ENCODE measurements around the gene MCC.

MCC gene

GRCh38 chr5:113270086-113270485 is 218.2 kb downstream of the MCC start:
- DNase-seq (ENCODE audit: low read depth): no peak

DNA sequence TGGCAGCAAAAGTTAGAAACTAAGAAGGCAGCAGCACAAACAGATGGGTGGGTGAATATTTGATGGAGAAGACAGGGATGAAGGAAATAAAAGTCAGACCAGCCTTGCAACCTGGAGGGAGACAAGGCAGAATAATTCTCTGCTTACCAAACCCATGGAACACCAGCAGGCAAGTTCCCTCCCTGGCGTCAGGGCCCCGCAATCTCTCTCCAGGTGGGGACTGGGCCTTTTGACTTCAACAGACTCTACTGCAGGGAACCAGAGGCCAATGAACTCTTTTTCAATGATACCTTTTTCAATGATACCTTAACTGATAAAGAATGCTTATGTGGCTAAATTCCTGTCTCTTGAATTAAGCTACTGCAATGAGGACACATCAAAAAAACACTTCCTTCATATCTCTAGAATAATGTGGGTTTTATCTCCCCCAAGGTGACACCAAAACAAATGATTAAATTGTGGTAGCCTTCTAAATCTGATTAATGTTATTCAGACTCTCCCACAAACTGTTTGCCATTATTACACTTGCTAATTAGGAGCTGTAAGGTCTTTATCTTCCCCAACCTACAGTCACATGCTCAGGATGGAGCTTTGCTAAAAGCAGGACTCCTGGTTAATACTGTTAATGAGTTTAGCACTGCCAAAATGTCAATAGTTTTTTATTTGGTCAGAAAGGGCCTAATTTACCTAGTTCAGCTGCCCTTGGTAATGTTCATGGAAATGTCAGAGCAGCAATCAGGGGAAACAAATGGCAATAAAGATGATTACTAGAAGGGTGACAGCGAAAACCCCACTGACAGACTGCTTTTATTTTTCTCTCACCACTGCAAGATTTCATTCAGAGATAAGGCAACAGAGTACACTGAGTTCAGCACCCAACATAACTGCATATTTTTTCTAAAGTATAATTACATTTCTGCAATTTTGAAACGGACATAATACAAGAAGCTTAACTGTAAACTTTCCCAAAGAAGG is 218.9 kb downstream of the MCC start:
- no peak for DNase-seq (ENCODE audit: low read depth)

- DNase-seq (ENCODE audit: low read depth): no peak
Observed at GRCh38 chr5:113268232-113268631, 220.0 kb downstream of the MCC start.

DNA sequence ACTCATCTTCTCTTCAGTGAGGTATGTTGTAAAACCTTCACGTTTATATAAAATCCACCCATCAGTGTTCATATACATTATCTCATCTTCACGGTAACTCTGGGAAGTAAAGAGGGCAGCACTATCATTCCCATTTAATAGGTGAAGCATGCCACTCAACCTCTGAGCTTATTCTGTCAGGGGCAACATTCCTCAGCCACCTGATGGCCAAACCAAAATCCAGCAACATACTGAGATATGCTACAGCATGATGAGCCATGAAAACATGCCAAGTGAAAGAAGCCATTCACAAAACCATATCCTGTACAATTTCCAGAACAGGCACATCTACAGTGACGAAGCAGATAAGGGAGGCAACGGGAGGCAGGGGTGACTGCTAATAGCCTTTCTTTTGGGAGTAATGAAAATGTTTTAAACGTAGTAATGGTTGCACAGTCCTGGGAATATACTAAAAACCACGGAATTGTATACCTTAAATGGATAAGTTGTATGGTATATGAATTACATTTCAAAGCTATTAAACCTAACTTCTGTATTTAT is 220.8 kb downstream of the MCC start:
- no peak for DNase-seq (ENCODE audit: low read depth)

- no peak for DNase-seq (ENCODE audit: low read depth)
Observed at GRCh38 chr5:113266913-113267227, 221.4 kb downstream of the MCC start.

DNA sequence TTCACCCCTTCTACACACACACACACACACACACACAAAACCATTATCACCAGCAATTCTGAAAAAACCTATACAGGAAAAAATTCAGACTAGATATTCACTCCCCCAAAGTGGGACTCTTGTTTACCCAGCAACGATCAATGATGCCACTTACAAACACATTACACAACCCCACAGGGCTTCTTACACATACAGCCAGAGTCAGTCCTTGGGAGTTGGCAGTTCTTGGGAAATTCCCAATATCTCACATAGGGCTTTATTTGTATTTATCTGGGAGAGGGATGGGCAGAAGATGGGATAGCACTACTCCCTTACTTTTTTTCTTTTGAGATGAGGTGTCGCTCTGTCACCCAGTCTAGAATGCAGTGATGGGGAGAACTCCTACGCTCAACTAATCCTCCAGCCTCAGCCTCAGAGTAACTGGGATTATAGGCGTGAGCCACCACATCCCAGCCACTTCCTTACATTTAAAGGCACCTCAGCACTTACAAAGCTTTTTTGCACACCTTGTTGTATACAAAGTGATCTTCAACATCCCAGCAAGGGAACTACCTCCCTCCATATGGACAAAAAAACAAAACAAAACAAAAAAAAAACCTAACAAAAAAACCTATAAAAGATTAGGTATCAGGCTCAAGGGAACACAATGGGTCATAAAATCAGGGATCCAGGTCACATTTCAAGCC is 221.9 kb downstream of the MCC start:
- DNase-seq (ENCODE audit: low read depth): no peak

DNA sequence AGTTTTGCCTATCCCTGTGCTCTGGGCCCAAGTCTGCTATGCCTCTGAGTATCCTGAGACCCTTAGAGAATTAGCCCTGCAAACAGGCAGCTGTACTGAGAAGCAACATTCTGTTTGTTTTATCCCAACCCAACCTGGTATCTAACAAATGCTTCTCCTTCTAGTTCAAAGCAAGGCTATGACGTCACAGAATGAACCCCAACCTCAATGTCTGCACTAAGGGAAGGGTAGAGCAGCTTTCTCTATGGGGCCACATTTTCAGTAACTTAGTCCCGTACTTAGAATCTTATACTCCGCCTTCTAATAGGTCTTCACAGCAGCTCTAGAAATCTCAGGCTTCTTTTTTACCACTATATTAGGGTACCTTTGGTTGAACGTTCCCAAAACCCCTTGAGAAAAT is 223.1 kb downstream of the MCC start:
- DNase-seq (ENCODE audit: low read depth): no peak

- DNase-seq (ENCODE audit: low read depth): no peak
Observed at GRCh38 chr5:113264046-113264445, 224.2 kb downstream of the MCC start.

GRCh38 chr5:113263545-113263944 is 224.7 kb downstream of the MCC start:
- no peak for DNase-seq (ENCODE audit: low read depth)

GRCh38 chr5:113262674-113263073 is 225.6 kb downstream of the MCC start:
- DNase-seq (ENCODE audit: low read depth): no peak

DNA sequence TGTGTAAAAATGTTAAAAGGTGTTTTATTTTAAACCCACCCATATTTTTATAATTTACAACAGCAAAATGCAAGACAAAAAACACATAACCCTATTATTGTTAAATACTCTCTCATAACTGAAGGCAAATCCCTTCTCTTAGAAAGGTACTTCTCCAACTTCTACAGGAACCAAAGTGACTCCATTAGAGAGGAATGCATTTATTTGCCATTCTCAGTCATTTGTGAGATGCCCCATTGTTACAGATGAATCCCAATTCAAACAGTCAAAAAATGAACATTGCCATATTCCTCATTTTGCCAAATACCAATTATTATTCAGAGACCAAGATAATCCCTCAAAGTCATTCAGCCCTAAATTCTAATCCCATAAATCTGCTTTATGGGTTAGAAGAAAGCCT is 229.2 kb downstream of the MCC start:
- no peak for DNase-seq (ENCODE audit: low read depth)

DNA sequence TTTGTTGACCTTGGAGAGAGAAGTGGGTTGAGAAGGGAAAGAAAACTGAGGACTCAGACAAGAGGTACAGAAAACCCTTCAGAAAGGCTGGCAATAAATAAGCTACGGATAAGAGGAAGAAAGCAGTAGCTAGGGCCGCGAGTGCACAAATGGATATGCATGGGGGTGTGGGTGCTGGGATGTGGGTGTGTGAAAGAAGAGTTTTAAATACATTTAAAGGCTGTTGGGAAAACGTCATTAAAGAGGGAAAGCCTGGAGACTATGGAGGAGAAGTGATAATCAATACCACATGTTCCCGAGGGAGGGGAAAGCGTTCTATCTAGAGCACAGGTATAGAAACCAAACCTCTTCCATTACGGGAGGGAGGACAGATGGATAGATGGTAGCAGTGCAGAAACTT is 230.7 kb downstream of the MCC start:
- DNase-seq (ENCODE audit: low read depth): no peak

GRCh38 chr5:113256671-113257452 is 231.4 kb downstream of the MCC start:
- DNase-seq (ENCODE audit: low read depth): no peak

DNA sequence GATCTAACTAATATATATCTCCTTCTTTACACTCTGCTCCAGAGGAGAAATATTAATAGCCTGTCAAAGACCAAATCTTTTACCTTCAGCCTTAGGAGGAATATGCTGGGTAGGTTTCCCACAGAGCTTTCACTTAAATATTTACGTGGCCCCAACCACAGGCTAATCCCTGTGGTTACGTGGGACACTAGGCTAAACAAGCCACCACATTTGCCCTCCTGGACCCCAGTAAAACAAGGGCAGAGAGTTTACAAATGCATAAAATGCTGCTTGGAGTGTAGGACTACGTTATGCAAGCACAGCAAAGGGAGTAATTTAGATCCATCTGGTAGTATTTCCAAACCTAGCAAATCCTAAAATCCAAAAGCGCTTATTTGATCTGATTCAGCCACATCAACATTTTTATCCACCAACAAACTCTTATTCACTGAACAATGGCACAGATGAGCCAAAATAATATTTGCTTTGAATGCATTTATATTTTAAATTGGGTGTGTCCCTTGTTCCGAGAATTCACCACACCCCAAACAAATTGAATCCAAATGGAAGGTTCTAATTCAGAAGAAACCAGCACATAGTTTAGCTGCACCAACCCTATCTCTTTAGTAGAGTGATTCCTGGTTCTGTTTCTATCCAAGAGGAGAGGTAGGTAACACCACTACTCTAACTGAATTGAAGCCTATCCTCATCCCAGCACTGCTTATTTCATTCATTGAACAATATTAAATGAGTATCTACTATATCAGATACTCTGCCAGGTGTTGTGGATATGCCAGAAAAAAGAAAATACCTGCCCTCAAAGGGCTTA is 232.5 kb downstream of the MCC start:
- DNase-seq (ENCODE audit: low read depth): no peak

- no peak for DNase-seq (ENCODE audit: low read depth)
Observed at GRCh38 chr5:113255105-113255504, 233.1 kb downstream of the MCC start.

GRCh38 chr5:113253037-113253436 is 235.2 kb downstream of the MCC start:
- no peak for DNase-seq (ENCODE audit: low read depth)

DNA sequence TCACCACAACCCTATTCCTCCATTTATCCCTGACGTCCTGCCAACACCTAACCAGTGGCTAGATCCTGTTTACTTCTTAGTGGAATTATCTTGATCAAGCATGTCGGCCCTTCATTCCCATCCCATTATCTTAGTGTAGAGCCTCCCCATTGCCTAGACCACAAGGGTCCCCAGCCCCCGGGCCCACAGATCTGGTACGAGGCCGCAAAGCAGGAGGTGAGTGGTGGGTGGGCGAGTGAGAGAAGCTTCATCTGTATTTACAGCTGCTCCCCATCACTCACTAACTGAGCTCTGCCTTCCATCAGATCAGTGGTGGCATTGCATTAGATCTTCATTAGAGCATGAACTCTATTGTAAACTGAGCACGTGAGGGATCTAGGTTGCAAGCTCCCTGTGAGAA is 236.2 kb downstream of the MCC start:
- DNase-seq (ENCODE audit: low read depth): no peak

DNA sequence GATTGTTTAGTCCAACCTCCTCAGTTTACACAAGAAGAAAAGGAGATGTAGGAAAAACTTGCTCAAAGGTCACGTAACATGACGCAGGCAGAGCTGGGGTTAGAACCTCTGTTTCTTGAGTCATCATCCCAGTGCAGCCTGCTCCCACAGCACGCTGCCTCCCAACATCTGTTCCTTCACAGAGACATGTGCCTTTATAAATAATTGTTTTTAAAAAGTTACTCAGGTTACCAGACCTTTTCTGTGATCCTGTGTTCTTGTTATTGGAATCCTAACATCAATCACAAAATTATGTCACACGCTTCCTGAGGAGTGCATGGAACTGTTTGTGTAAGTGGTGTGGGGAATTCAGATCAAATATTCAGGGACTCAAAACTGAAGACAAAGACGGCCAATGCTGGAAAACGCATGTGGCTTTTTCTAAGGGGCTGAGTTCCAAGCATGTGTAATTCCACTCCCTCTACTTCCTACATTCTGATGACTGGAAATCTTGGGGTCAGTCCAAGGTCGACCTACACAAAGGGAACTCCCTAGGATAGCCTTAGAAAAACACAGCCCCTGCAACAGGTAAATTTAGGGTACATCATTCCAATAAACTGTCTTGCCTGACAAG is 237.8 kb downstream of the MCC start:
- DNase-seq (ENCODE audit: low read depth): no peak

DNA sequence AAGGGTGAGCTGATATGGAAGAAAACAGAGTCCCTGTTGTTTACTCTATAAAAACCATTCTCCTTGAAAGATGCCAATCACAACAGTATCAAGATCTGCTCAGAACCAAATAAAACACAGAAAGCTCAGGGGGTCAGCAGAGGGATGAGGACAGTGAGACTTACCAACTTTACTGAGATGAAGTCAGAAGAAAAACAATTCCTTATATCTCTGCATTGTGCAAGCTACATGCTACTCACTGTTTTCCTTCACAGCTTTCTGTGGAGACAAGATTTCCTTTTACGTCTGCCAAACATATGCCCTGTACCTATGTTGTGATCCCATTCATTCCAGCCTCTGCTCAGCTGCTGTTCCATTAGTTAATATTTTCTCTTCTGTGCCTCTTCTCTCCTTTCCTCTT is 239.0 kb downstream of the MCC start:
- no peak for DNase-seq (ENCODE audit: low read depth)

- no peak for DNase-seq (ENCODE audit: low read depth)
Observed at GRCh38 chr5:113246361-113246870, 241.8 kb downstream of the MCC start.
